ENCODE measurements around the gene TAOK1.

TAOK1 gene

DNA sequence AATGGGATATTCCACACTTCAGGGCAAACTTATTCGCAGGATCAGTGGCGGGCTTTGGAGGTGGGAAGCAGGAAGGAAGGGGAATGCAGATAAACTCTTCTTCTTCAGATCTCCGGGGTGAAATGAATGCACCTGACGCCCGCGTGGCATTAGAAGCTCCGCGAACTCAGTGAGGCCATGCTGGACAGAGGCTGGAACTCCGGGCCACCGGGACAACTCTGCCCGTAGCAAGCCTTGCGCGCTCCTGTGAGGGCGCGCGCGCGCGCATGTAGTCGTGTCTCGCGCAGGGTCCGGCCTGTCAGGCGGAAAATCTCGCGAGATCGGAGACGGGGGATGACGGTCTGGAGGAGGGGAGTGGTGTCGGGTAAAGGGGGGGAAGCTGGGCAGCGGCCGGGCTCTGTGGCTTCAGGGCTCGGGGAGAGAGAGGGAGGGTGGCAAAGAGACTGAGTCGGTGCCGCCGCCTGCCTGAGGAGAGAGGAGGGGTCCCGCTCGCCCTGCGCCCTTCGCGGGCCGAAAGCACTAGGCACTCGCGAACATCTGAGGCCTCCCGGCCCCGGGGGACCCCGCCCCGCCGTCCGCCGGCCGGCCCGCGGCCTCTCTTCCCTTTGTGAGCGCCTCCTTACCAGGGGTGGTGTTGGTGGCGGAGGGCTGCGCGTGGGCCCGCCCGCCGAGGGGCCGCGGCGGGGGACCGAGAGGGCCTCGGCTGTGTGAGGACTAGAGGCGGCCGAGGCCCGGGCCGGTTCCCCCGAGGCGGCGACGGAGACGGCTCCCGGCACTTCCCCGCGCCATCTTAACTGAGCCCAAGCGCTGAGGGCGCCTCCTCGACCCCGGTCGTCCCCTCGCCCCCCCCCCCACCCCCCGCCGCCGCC is at the start of gene TAOK1 (continued):
- TF ChIP-seq, protein P1, sequence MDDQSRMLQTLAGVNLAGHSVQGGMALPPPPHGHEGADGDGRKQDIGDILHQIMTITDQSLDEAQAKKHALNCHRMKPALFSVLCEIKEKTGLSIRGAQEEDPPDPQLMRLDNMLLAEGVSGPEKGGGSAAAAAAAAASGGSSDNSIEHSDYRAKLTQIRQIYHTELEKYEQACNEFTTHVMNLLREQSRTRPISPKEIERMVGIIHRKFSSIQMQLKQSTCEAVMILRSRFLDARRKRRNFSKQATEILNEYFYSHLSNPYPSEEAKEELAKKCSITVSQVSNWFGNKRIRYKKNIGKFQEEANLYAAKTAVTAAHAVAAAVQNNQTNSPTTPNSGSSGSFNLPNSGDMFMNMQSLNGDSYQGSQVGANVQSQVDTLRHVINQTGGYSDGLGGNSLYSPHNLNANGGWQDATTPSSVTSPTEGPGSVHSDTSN (CRISPR knock-in tag; IDR thresholded peaks at IDR 0.05): no peak
- TF ChIP-seq BCL11B (tag by site-specific recombination; IDR thresholded peaks at IDR 0.05; ENCODE audit: low read depth) (no peak; the same call in 1 of the 2 replicates), ZNF707 (tag by site-specific recombination; IDR thresholded peaks at IDR 0.05) (no peak), ZNF146 (tag by site-specific recombination; IDR thresholded peaks at IDR 0.05) (peak; percentile 52; the same call in 1 of the 2 replicates), SP3 (tag by site-specific recombination; IDR thresholded peaks at IDR 0.05) (peak; percentile 82), ZNF239 (tag by site-specific recombination; IDR thresholded peaks at IDR 0.05) (no peak), ZNF366 (tag by site-specific recombination; conservative IDR thresholded peaks at IDR 0.05) (peak; percentile 84), GLI4 (tag by site-specific recombination; IDR thresholded peaks at IDR 0.05) (no peak), ZNF747 (tag by site-specific recombination; IDR thresholded peaks at IDR 0.05) (no peak), IKZF3 (tag by site-specific recombination; IDR thresholded peaks at IDR 0.05) (peak; percentile 74), OVOL3 (tag by site-specific recombination; IDR thresholded peaks at IDR 0.05) (0 out of 2 replicates have a peak, but pooled peaks have one; percentile 46), KLF1 (tag by site-specific recombination; IDR thresholded peaks at IDR 0.05) (peak; percentile 80), ZNF701 (tag by site-specific recombination; IDR thresholded peaks at IDR 0.05) (no peak), YY1 (tag by site-specific recombination; IDR thresholded peaks at IDR 0.05) (peak; percentile 65), ZNF610 (tag by site-specific recombination; IDR thresholded peaks at IDR 0.05; ENCODE audit: borderline replicate concordance) (peak; percentile 43; the same call in 1 of the 2 replicates), ZNF561 (tag by site-specific recombination; IDR thresholded peaks at IDR 0.05; ENCODE audit: borderline replicate concordance) (peak; percentile 79), ZNF433 (tag by site-specific recombination; IDR thresholded peaks at IDR 0.05; ENCODE audit: low read depth) (no peak), ZNF658 (tag by site-specific recombination; IDR thresholded peaks at IDR 0.05) (no peak), ZNF174 (tag by site-specific recombination; IDR thresholded peaks at IDR 0.05) (no peak), REPIN1 (tag by site-specific recombination; IDR thresholded peaks at IDR 0.05; ENCODE audit: low read depth) (no peak), HOXA7 (CRISPR knock-in tag; IDR thresholded peaks at IDR 0.05; ENCODE audit: borderline replicate concordance) (no peak), ZNF404 (tag by site-specific recombination; IDR thresholded peaks at IDR 0.05) (no peak), ZNF354C (tag by site-specific recombination; IDR thresholded peaks at IDR 0.05; ENCODE audit: borderline replicate concordance, low read depth) (no peak), ZNF214 (tag by site-specific recombination; IDR thresholded peaks at IDR 0.05; ENCODE audit: borderline replicate concordance) (no peak), ZBTB21 (tag by site-specific recombination; IDR thresholded peaks at IDR 0.05) (0 out of 2 replicates have a peak, but pooled peaks have one; percentile 34), ZNF19 (tag by site-specific recombination; IDR thresholded peaks at IDR 0.05; ENCODE audit: low read depth) (no peak), ZBTB17 (tag by site-specific recombination; IDR thresholded peaks at IDR 0.05) (peak; percentile 87)
- TF ChIP-seq, protein P2, sequence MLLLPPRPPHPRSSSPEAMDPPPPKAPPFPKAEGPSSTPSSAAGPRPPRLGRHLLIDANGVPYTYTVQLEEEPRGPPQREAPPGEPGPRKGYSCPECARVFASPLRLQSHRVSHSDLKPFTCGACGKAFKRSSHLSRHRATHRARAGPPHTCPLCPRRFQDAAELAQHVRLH (tag by site-specific recombination; IDR thresholded peaks at IDR 0.05): peak; percentile 73; the same call in 1 of the 2 replicates
- TF ChIP-seq, protein P3, sequence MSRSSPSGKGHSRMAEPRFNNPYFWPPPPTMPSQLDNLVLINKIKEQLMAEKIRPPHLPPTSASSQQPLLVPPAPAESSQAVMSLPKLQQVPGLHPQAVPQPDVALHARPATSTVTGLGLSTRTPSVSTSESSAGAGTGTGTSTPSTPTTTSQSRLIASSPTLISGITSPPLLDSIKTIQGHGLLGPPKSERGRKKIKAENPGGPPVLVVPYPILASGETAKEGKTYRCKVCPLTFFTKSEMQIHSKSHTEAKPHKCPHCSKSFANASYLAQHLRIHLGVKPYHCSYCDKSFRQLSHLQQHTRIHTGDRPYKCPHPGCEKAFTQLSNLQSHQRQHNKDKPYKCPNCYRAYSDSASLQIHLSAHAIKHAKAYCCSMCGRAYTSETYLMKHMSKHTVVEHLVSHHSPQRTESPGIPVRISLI (tag by site-specific recombination; IDR thresholded peaks at IDR 0.05): no peak
- TF ChIP-seq, protein P4, sequence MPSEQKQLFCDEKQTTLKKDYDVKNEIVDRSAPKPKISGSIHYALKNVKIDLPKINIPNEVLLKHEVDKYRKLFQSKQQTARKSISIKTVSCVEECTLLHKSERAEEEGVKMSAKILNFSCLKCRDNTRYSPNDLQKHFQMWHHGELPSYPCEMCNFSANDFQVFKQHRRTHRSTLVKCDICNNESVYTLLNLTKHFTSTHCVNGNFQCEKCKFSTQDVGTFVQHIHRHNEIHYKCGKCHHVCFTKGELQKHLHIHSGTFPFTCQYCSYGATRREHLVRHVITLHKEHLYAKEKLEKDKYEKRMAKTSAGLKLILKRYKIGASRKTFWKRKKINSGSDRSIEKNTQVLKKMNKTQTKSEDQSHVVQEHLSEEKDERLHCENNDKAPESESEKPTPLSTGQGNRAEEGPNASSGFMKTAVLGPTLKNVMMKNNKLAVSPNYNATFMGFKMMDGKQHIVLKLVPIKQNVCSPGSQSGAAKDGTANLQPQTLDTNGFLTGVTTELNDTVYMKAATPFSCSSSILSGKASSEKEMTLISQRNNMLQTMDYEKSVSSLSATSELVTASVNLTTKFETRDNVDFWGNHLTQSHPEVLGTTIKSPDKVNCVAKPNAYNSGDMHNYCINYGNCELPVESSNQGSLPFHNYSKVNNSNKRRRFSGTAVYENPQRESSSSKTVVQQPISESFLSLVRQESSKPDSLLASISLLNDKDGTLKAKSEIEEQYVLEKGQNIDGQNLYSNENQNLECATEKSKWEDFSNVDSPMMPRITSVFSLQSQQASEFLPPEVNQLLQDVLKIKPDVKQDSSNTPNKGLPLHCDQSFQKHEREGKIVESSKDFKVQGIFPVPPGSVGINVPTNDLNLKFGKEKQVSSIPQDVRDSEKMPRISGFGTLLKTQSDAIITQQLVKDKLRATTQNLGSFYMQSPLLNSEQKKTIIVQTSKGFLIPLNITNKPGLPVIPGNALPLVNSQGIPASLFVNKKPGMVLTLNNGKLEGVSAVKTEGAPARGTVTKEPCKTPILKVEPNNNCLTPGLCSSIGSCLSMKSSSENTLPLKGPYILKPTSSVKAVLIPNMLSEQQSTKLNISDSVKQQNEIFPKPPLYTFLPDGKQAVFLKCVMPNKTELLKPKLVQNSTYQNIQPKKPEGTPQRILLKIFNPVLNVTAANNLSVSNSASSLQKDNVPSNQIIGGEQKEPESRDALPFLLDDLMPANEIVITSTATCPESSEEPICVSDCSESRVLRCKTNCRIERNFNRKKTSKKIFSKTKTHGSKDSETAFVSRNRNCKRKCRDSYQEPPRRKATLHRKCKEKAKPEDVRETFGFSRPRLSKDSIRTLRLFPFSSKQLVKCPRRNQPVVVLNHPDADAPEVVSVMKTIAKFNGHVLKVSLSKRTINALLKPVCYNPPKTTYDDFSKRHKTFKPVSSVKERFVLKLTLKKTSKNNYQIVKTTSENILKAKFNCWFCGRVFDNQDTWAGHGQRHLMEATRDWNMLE (tag by site-specific recombination; conservative IDR thresholded peaks at IDR 0.05; ENCODE audit: low read depth): no peak

Data from HEK293 (cell line).